Stimulated activated CD8-positive, alpha-beta memory T cell treated with anti-CD3 and anti-CD28 coated beads, Interleukin-4, amount 100 ng/mL, for 1 hour (primary cell): ENCODE measurements around the gene ZNF385C.

Experiments
- DNase-seq, 2 donors: peaks; one replicate each; pipeline ENCODE4 v3.0.0-alpha.2; 2020; ENCODE audit warnings: low read depth in 2 of 2, low spot score in 1 of 2

ZNF385C gene

GRCh38 chr17:42125565-42125964 lies 27.3 kb upstream of the ZNF385C start:
- DNase-seq: no peak

- no peak for DNase-seq
Observed at GRCh38 chr17:42124256-42124655, 26.0 kb upstream of the ZNF385C start.

GRCh38 chr17:42122371-42123303 lies 24.4 kb upstream of the ZNF385C start, which contains the start of gene HSPB9:
Gene HSPB9, plus strand, starts transcription at chr17:42122804. Its CDS starts 47 bp downstream, at chr17:42122851.
- no peak for DNase-seq

GRCh38 chr17:42120770-42121769 lies 22.8 kb upstream of the ZNF385C start, which contains the start of gene KAT2A:
Gene KAT2A, minus strand, starts transcription at chr17:42121367. Its CDS starts 63 bp downstream, at chr17:42121304.
- DNase-seq: peak in 1 of 2 donors; percentile 59

GRCh38 chr17:42120161-42120769 lies 22.0 kb upstream of the ZNF385C start:
- no peak for DNase-seq

- DNase-seq: no peak
Observed at GRCh38 chr17:42119301-42119700, 21.0 kb upstream of the ZNF385C start.

GRCh38 chr17:42118545-42118944 lies 20.3 kb upstream of the ZNF385C start:
- no peak for DNase-seq

- DNase-seq: no peak
Observed at GRCh38 chr17:42118126-42118510, 19.8 kb upstream of the ZNF385C start.

- DNase-seq: no peak
Observed at GRCh38 chr17:42117397-42118125, 19.3 kb upstream of the ZNF385C start.

GRCh38 chr17:42116705-42117396 lies 18.6 kb upstream of the ZNF385C start:
- peak; percentile 37 to 70 for DNase-seq

- DNase-seq: no peak
Observed at GRCh38 chr17:42114118-42114517, 15.8 kb upstream of the ZNF385C start.

- DNase-seq: no peak
Observed at GRCh38 chr17:42113293-42114069, 15.2 kb upstream of the ZNF385C start.

GRCh38 chr17:42112552-42113176 lies 14.4 kb upstream of the ZNF385C start, which contains the start of gene DHX58:
Gene DHX58, minus strand, starts transcription at chr17:42112714. Its CDS starts 822 bp downstream, at chr17:42111892.
- peak; percentile 31 to 66 for DNase-seq

- DNase-seq: no peak
Observed at GRCh38 chr17:42111871-42112551, 13.7 kb upstream of the ZNF385C start.

- DNase-seq: no peak
Observed at GRCh38 chr17:42111265-42111636, 13.0 kb upstream of the ZNF385C start.

- DNase-seq: no peak
Observed at GRCh38 chr17:42110301-42111264, 12.3 kb upstream of the ZNF385C start.

GRCh38 chr17:42109086-42109485 lies 10.8 kb upstream of the ZNF385C start:
- DNase-seq: no peak
